Sciatic nerve (tissue), 2 donors: ENCODE measurements around the gene BRSK2. TPM values are rescaled to one million over a fixed set of nuclear protein-coding genes. Genes with fewer than 3 reads are reported as not detected.
"Not testable (repeated sequence)": the region's sequence is repeated elsewhere in the genome, so short reads cannot be mapped to it uniquely, and the experiment has no call there.

Experiments
- ATAC-seq: fragments of 200-7000 bp; cut with Tn5 transposase; one replicate; pipeline ENCODE4 v1.9.1; 2020; ENCODE audit warnings: mild to moderate bottlenecking, moderate library complexity
- DNase-seq: peaks from one replicate; pipeline ENCODE4 v3.0.0-alpha.2; 2020; ENCODE audit warnings: low spot score
- intact Hi-C: fragments of 100-400 bp; cut with DNase I; formaldehyde crosslinking; loops from one replicate; pipeline ENCODE4 v1.14.2; 2022
- total RNA-seq: library from RNA; stranded (reverse); fragmentation: NEBNext Ultra II Directional; extraction: Animal tissue kit (Norgen Biotek cat#: 25700); gene quantifications from one replicate; pipeline ENCODE4 v1.2.1, GENCODE V29; 2021
- donor health status: DM: no; HTN: no; CAD: no.
- donor health status: DM: no; HTN: no; CAD: no.

BRSK2 gene
- total RNA-seq, 1 donor from 2014 or later, result 7.4 TPM

GRCh38 chr11:1499899-1500298 is 110.2 kb downstream of the BRSK2 start:
- intact Hi-C loops, result no loop called here
- no peak for DNase-seq

GRCh38 chr11:1500466-1501420 is 111.0 kb downstream of the BRSK2 start:
- ATAC-seq, result no peak
- intact Hi-C loops, result no loop called here
- no peak for DNase-seq

More at GRCh38 chr11:1499899-1500298, 110.2 kb downstream of the BRSK2 start:
- no peak for ATAC-seq

GRCh38 chr11:1501421-1502167 is 111.9 kb downstream of the BRSK2 start:
- ATAC-seq, result no peak
- DNase-seq, result no peak

GRCh38 chr11:1502168-1502953 is 112.6 kb downstream of the BRSK2 start:
- ATAC-seq, result no peak
- DNase-seq, result no peak
- intact Hi-C loops, result no loop called here

More at GRCh38 chr11:1501421-1502167, 111.9 kb downstream of the BRSK2 start:
- intact Hi-C loops, result no loop called here

- DNase-seq, result no peak
- ATAC-seq, result peak; percentile 59
- intact Hi-C loops, result no loop called here
These were observed 113.4 kb downstream of the BRSK2 start for GRCh38 chr11:1502954-1503707.

GRCh38 chr11:1503708-1504104 is 114.0 kb downstream of the BRSK2 start:
- intact Hi-C loops, result no loop called here
- peak; percentile 57 for ATAC-seq
- no peak for DNase-seq

GRCh38 chr11:1504138-1504537 is 114.4 kb downstream of the BRSK2 start:
- DNase-seq (no peak), ATAC-seq (no peak)
- intact Hi-C loops, result no loop called here

- no peak for DNase-seq
- intact Hi-C loops, result no loop called here
- no peak for ATAC-seq
These were observed 115.0 kb downstream of the BRSK2 start for GRCh38 chr11:1504581-1505290.

- no peak for DNase-seq
- ATAC-seq, result no peak
- intact Hi-C loops, result no loop called here
These were observed 115.7 kb downstream of the BRSK2 start for GRCh38 chr11:1505480-1505879.

- DNase-seq, result no peak
- intact Hi-C loops, result no loop called here
- ATAC-seq, result no peak
These were observed 117.2 kb downstream of the BRSK2 start for GRCh38 chr11:1506981-1507380.

GRCh38 chr11:1507381-1508140 is 117.8 kb downstream of the BRSK2 start:
- ATAC-seq, result peak; percentile 11
- intact Hi-C loops, result no loop called here
- DNase-seq, result no peak

GRCh38 chr11:1508491-1508891 is 118.8 kb downstream of the BRSK2 start:
- intact Hi-C loops, result no loop called here
- peak; percentile 9 for ATAC-seq
- DNase-seq, result no peak

GRCh38 chr11:1508986-1509385 is 119.3 kb downstream of the BRSK2 start:
- intact Hi-C loops, result no loop called here
- DNase-seq (no peak), ATAC-seq (peak; percentile 31)

GRCh38 chr11:1509626-1510255 is 120.0 kb downstream of the BRSK2 start:
- no peak for ATAC-seq
- no peak for DNase-seq
- intact Hi-C loops, result no loop called here

- ATAC-seq, intact Hi-C loops, DNase-seq: not testable (repeated sequence)
These were observed 120.6 kb downstream of the BRSK2 start for GRCh38 chr11:1510351-1510750.

GRCh38 chr11:1510928-1511327 is 121.2 kb downstream of the BRSK2 start:
- ATAC-seq (no peak), DNase-seq (no peak)
- intact Hi-C loops, result no loop called here
